AG04450 (cell line): ENCODE measurements around the gene ARHGAP8. TPM values are rescaled to one million over a fixed set of nuclear protein-coding genes. Genes with fewer than 3 reads are reported as not detected.

Experiments
- CTCF ChIA-PET: fragments of 300-600, 350-600 bp; formaldehyde crosslinking; extraction: SDS; loops from one replicate; lab custom pipeline; 2022; ENCODE audit warnings: antibody characterized with exemption, inconsistent platforms; lab: Charles Lee
- POLR2A ChIA-PET: fragments of 350-600 bp; formaldehyde crosslinking; extraction: SDS; loops from one replicate; lab custom pipeline; 2021; ENCODE audit warnings: antibody characterized with exemption, inconsistent platforms; lab: Yijun Ruan, JAX
- DNase-seq: peaks from one replicate; pipeline ENCODE4 v3.0.0-alpha.2; 2011; ENCODE audit warnings: low read depth, low spot score
- H3K27ac ChIP-seq: one replicate; pipeline ENCODE4 v1.5.1; 2012; ENCODE audit warnings: low read depth, low read length, control low read depth
- H3K27me3 ChIP-seq: one replicate; pipeline ENCODE4 v1.6.0; 2012; ENCODE audit warnings: low read length; ENCODE audit not compliant: control insufficient read depth, insufficient read depth
- H3K4me3 ChIP-seq: 2 replicates; pipeline ENCODE4 v1.5.1; 2011; ENCODE audit warnings: mild to moderate bottlenecking, low read depth, low read length, control low read depth
- H3K9me3 ChIP-seq: 2 replicates; pipeline ENCODE4 v1.5.1; 2012; ENCODE audit warnings: low read length; ENCODE audit not compliant: control insufficient read depth, insufficient read depth
- CTCF ChIP-seq: IDR thresholded peaks from 2 replicates; pipeline ENCODE4 v1.5.1; 2011; ENCODE audit warnings: low read depth, low read length, control low read depth, inconsistent platforms
- polyA minus RNA-seq: library from RNA; depleted of rRNA, polyadenylated mRNA; stranded (reverse); fragments of >200 nt; gene quantifications from 2 replicates; pipeline ENCODE4 v1.2.3, GENCODE V29; 2011; rRNA and poly(A)+ RNA removed
- polyA plus RNA-seq: library from polyadenylated mRNA; depleted of rRNA; stranded (reverse); fragments of >200 nt; gene quantifications from 2 replicates; pipeline ENCODE4 v1.2.3, GENCODE V29; 2011; rRNA removed

ARHGAP8 gene
- polyA plus RNA-seq (0.10 and 0.16 TPM in 2 replicates), polyA minus RNA-seq (not detected in 2 replicates)

GRCh38 chr22:44752285-44753188 lies at the start of gene ARHGAP8:
Gene ARHGAP8 (plus strand): TSS chr22:44752575. CDS start chr22:44786528, 33,953 bp downstream.
- ChIA-PET POLR2A (interaction anchor here (0.6 kb wide), 1 partner anchor 11 kb away, joined by 3 read pairs; no protein-coding TSS in a partner anchor), CTCF (interaction anchor here (1.1 kb wide), 1 partner anchor 69 kb away, joined by 3 read pairs; no protein-coding TSS in a partner anchor)
- no peak within 1 kb of the TSS for H3K27ac ChIP-seq
- peaks cover 21% of the 10 kb centered on the region for H3K27me3 ChIP-seq
- DNase-seq, result no peak
- H3K4me3 ChIP-seq, result no peak within 1 kb of the TSS
- H3K9me3 ChIP-seq, result no peaks in the 10 kb centered on the region; the same call in 1 of the 2 replicates
- TF ChIP-seq CTCF, result no peak

- ChIA-PET CTCF (interaction anchor here (1.6 to 1.9 kb wide), 2 partner anchors 18 to 33 kb away, joined by 4 to 7 read pairs; no protein-coding TSS in a partner anchor), POLR2A (interaction anchor here (0.8 to 1.6 kb wide), 2 partner anchors 14 to 26 kb away, joined by 4 to 7 read pairs; no protein-coding TSS in a partner anchor)
- H3K27ac ChIP-seq, result peak overlapping the region; percentile 47
Observed at GRCh38 chr22:44703255-44703870, 49.0 kb upstream of the ARHGAP8 start.

GRCh38 chr22:44704159-44705021 lies 48.0 kb upstream of the ARHGAP8 start:
- Histone ChIP-seq H3K4me3 (no peak overlapping the region), H3K9me3 (no peaks in the 10 kb centered on the region; the same call in 1 of the 2 replicates), H3K27ac (no peak overlapping the region), H3K27me3 (no peaks in the 10 kb centered on the region)
- no peak for TF ChIP-seq CTCF
- POLR2A ChIA-PET, result interaction anchor here (1.6 kb wide), 1 partner anchor 25 kb away, joined by 7 read pairs; no protein-coding TSS in a partner anchor
- CTCF ChIA-PET, result interaction anchor here (1.9 to 2.5 kb wide), 2 partner anchors 19 to 32 kb away, joined by 5 to 7 read pairs; no protein-coding TSS in a partner anchor
- DNase-seq, result no peak

More at GRCh38 chr22:44703255-44703870, 49.0 kb upstream of the ARHGAP8 start:
- Histone ChIP-seq H3K9me3 (no peaks in the 10 kb centered on the region; the same call in 1 of the 2 replicates), H3K27me3 (no peaks in the 10 kb centered on the region), H3K4me3 (peak overlapping the region; percentile 68)
- DNase-seq, result no peak
- TF ChIP-seq CTCF, result 0 out of 2 replicates have a peak, but pooled peaks have one; percentile 3

- Histone ChIP-seq H3K27me3 (no peaks in the 10 kb centered on the region), H3K27ac (no peak overlapping the region), H3K4me3 (no peak overlapping the region), H3K9me3 (no peaks in the 10 kb centered on the region; the same call in 1 of the 2 replicates)
- no peak for TF ChIP-seq CTCF
- POLR2A ChIA-PET, result no interaction called here
- no peak for DNase-seq
- CTCF ChIA-PET, result interaction anchor here (1.9 to 2.5 kb wide), 2 partner anchors 20 to 31 kb away, joined by 5 to 7 read pairs; no protein-coding TSS in a partner anchor
Observed at GRCh38 chr22:44705022-44705297, 47.4 kb upstream of the ARHGAP8 start.
